ENCODE results near the gene IRGC.
A peak's percentile ranks its signal among the peaks of the same experiment; 100 is the strongest.
"Not testable (repeated sequence)": the region's sequence is repeated elsewhere in the genome, so short reads cannot be mapped to it uniquely, and the experiment has no call there.

IRGC gene, protein sequence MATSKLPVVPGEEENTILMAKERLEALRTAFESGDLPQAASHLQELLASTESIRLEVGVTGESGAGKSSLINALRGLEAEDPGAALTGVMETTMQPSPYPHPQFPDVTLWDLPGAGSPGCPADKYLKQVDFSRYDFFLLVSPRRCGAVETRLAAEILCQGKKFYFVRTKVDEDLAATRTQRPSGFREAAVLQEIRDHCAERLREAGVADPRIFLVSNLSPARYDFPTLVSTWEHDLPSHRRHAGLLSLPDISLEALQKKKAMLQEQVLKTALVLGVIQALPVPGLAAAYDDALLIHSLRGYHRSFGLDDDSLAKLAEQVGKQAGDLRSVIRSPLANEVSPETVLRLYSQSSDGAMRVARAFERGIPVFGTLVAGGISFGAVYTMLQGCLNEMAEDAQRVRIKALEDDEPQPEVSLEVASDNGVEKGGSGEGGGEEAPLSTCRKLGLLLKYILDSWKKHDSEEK

DNA sequence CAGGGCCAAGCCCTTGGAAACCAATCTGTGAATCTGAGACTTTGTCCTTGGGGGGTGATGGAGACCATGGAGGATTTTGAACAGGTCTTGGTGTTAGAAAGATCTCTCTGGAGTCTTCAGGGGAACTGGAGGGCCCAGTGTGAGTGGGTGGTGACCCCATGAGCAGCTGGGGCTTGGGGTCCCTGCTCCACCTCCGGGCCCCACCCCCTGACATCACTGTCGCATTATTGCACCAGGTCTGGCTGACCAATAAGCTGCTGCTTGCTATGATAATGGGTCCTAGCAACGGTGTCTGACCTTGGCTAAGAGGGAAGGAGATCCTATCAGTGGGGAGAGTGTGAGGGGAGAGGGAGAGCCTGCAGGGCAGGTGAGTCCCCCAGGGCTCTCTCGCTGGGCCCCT is at the start of gene IRGC:
Gene IRGC (plus strand): TSS at position 301 of the 400 bp plus-strand sequence. CDS start 2,483 bp downstream, outside the sequence.
- DNase-seq (ENCODE audit: low spot score): no peak

DNA sequence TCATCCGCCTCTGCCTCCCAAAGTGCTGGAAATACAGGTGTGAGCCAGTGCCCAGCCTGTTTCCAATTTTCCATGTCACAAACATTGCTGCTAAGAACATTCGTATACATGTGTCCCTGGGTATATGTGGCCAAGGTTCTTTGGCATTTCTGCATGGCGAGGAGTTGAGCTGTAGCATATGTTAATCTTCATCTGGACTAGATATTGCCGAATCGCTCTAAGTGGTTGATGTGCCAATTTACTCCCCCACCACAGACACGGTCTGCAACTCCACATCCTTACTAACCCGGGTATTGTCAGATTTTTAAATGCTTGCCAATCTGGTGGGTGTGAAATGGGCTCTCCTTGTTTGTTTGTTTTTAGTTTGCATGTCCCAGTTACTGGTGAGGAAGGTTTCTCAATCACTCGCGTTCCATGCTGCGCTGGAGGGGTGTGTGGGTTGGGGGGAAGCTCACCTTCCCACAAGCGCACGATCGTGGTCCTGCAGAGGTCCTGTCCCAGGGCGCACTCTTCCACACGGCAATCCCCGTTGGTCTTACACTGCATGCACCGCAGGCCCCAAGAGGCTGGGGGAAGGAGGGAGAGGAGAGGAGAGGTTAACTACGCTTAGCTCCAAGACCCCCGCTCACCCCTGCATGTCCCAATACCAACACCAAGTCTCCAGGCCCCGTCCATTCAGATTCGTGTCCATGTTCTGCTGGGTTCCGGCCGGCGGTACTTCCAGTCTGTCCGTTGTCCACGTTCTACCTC is 48.6 kb upstream of the IRGC start:
- no peak for DNase-seq (ENCODE audit: low spot score)

DNA sequence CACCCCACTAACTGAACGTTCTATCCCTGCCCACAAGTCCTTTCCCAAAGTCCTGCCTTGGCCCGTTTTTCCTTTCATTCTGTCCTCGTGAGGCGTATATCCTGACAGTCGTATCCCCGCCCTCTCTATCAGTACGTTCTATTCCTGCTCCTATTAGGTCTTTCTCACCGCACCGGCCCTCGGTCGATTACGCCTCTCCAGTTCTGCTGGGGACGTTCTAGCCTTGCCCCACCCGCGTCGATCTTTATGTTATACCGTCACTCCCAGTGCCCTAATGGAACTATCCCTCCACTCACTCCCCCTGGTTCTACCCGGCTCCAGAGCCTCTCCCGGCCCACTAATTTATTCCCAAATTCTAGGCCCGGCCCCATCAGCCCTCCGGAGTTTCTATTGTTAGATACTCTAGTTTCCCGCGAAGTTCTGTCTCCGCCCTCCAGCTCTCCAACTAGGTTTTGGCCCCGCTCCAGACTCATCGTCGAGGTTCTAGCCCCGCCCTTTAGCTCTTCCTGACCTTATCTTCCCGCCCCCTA is 47.9 kb upstream of the IRGC start:
- DNase-seq (ENCODE audit: low spot score): no peak

DNA sequence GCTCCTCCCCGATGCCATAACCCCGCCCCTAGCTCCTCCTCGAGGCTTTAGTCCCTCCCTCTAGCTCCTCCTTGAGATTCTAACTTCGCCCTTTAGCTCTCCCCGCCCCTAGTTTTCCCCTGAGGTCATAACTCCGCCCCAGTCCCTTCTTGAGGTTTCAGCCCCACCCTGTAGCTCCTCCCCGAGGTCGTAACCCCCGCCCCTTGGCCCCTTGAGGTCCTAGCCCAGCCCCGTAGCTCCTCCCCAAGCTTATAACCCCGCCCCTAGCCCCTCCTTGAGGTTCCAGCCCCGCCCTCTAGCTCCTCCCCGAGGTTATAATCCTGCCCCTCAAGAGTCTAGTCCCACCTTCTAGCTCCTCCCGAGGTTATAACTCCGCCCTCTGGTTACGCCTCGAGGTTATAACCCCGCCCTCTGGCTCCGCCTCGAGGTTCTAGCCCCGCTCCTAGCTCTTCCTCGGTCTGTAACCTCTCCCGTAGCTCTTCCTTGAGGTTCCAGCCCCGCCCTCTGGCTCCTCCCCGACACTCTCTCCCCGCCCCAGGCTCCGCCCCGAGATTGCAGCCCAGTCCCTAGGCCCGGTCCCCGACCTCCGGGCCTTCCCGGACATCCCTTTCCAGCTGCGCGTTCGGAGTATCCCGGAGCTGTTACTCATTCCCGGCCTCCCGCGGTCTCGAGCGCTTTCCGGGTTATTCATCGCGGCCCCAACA is 47.3 kb upstream of the IRGC start:
- peak; percentile 97 for DNase-seq (ENCODE audit: low spot score)

DNA sequence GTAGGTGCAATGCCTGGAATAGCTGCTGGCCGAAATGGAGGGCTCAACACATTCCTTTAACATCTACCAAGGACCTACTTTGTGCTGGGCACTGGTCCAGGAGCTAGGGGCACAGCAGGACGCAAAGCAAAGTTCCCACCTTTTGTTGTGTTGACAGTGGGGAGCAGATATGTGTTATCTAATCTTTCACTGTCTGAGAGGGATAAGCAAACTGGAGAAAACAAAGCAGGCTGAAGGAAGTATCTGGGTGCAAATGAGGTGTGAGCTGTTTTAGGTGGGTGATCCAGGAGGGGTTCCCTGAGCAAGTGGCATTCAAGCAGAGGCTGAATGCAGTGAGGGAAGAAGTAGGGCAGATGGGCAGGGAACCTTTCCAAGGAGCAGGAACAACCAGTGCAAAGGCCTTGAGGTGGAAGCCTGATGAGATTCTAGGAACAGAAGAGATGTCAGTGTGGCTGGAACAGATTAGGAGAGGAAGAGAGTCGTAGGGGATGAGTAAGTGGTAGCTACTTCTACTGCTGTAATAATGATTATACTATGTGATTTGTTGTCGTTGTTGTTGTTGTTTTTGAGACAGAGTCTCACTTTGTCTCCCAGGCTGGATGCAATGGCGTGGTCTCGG is 43.7 kb upstream of the IRGC start:
- no peak for DNase-seq (ENCODE audit: low spot score)

DNA sequence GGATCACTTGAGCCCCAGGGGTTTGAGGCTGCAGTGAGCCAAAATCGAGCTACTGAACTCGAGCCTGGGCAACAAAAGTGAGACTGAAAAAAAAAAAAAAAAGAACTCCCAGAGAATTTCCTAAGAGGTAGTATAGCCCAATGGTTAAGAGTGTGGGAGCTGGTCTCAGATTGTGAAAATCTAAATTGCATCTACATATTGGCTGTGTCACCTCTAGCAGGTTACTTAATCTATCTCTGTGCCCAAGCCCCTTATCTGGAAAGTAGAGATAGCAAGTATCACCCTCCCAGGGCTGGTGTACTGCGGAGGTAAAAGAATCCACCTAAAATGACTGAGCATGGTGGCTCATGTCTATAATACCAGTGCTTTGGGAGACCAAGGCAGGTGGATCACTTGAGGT is 42.2 kb upstream of the IRGC start:
- no peak for DNase-seq (ENCODE audit: low spot score)

DNA sequence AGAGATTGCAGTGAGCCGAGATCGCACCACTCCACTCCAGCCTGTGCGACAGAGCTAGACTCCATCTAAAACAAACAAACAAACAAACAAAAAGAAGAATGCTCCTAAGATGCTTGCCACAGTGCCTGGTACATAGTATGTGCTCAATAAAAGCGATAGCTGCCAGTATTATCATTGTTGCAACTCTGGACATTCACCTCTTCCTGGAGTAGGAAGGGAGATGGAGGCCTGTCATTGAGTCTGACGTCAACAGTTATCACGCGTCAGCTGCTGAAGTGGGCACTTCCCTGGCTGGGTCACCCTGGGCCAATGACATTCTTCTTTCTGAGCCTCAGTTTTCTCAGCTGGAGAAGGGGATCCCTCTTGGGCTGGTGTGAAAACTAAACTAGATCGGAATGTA is 41.7 kb upstream of the IRGC start:
- DNase-seq (ENCODE audit: low spot score): no peak

DNA sequence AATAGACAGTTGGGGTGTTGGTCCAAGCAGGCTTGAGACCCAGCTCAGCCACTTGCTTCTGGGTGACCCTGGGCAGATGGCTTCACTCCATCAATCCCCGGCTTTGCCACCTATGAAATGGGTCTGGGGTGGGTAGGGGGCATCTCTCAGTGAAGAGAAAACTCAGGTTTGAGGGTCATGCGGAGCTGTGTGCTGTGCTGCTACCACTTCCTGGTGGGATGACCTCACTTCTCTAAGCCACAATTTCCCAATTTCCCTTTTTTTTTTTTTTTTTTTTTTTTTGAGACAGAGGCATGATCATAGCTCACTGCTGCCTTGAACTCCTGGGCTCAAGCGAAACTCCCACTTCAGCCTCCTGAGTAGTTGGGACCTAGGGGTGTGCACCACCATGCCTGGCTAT is 41.3 kb upstream of the IRGC start:
- no peak for DNase-seq (ENCODE audit: low spot score)

DNA sequence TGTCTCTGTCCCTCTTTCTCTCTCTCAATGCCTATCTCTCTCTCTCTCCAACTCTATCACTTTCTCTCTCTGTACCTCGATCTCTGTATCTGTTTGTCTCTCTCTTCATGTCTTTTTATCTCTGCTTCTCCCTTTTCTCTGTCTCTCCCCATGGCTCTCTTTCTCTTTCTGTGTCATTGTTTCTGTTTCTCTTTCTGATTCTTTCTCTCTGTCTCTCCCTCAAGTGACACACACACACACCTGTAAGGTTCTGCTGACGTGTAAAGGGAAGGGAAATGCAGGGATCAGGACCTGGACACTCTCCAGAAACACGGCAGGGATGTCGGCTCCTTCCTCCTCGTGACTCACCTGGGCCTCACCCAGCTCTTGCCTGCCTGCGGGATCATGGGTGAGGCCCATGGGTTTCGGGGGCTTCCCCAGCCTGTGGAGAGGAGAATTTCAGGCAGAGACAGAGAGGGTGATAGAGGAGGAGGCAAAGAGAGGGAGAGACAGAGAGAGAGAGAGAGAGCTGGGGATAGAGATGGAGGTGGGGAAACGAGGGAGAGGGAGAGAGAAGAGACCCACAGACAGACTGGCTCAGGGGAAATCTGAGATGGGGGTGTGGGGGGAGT is 40.5 kb upstream of the IRGC start:
- DNase-seq (ENCODE audit: low spot score): no peak

DNA sequence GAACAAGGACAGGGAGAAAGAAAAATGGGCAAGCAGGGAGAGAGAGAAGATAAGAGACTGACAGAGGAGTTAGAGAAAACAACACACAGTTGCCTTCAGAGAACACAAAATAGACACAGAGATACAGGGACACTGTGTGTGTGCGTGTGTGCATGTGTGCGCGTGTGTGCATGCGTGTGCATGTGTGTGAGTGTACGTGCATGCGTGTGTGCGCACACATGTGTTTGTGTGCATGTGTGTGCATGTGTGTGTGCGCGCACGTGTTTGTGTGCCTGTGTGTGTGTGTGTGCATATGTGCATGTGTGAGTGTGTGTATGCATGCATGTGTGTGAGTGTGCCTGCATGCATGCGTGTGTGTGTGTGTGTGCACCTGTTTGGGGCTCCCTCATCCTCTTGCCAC is 40.0 kb upstream of the IRGC start:
- DNase-seq (ENCODE audit: low spot score): no peak

DNA sequence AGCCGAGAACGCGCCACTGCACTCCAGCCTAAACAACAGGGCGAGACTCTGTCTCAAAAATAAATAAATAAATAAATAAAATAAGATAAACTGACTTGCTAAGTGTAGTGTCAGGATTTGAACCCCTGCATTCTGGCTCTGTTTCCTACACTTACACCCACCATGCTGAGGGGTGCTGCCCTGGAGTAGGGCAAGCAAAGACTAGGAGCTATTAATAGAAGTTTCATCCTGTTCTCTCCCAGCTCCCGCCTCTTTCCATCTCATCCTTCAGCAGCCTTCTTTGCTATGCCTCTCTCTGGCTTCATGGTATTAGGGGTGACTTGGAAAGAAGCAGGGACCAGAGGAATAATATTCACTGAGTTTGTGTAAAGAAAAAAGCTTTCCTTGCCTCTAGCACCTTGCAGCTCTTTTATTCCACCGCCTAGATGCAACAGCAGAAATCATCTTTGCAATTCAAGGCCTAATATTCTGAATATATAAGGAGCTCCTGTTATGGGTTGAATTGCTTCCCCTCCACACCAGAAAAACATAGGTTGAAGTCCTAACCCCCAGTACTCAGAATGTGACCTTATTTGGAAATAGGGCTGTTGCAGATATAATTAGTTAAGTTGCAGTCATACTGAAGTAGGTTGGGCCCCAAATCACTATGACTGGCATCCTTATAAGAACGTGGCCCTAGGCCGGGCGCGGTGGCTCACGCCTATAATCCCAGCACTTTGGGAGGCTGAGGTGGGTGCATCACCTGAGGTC is 37.2 kb upstream of the IRGC start:
- DNase-seq (ENCODE audit: low spot score): no peak

DNA sequence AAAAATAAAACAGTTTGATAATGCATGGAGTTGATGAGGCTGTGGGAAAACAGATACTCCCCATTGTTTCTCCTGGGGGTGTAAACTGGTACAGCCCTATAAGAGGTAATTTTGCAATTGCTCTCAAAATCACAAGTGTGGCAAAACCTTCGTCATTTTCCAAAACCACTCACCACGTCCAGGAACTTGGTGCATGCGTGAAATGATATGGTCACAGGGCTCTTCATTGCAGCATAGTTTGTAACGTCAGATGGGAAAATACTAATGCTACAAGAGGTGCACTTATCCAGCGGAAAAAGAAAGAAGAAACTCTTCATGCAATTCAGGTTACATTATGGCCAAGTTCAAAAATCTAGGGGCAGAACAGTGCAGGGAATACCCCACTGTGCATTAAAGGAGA is 34.1 kb upstream of the IRGC start:
- no peak for DNase-seq (ENCODE audit: low spot score)

DNA sequence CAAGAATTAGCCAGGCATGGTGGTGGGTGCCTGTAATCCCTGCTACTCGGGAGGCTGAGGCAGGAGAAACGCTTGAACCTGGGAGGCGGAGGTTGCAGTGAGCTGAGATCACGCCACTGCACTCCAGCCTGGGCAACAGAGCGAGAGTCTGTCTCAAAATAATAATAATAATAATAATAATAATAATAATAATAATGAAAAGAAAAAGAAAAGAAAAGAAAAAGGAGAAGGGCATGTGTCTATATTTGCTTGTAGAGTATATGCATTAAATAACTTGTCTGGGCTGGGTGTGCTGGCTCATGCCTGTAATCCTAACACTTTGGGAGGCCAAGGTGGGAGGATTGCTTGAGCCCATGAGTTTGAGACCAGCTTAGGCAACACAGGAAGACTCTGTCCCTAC is 33.6 kb upstream of the IRGC start:
- DNase-seq (ENCODE audit: low spot score): not testable (repeated sequence)

DNA sequence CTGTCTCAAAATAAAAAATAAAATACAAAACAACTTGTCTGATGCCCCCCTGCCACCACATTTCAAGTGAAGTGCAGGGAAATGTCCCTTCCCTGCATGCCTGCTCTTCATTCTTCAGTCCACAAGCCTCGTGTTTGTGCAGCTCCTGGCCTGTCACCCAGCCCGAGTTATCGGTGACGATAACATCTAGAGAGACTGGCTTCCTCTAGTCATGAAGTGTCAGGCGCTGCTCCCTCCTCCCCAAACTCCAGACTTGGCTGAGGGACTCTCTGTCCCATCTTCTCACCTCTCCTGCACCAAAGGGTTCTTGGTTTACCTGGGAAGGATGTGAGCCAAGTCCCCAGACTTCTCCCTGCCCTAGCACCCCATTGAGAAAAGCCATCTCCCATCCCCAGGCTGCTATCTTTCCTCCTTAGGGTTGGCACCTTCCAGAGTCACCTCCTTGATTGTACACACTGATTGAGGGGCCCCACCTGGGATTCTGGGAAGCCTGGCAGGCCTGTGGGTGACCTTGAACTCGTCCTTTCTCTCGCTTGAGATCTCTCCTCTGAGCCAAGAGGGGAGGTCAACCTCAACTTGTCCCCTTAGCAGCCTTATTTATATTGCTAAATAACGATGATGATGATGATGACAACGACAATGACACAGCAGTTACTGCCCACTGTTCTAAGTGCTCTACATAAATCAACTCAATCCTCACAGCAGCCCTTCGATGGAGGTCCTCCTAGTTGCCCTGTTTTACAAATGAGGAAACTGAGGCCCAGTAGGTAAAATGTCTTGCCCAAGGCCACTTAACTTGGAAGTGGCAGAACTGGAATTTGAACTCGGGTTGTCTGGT is 32.8 kb upstream of the IRGC start:
- DNase-seq (ENCODE audit: low spot score): no peak

DNA sequence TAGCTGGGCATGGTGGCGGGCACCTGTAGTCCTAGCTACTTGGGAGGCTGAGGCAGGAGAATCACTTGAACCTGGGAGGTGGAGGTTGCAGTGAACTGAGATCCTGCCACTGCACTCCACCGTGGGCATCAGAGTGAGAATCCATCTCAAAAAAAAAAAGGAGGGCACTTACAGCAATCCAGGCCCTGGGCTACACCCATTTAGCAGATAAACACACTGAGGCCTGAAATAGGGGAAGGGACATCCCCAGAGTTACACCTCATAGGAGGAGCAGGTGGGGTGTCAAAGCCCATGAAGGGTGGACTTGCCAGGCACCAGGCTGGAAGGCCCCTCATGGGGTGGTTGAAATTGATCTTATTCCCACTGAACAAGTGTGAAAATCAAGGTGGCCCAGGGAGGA is 32.0 kb upstream of the IRGC start:
- DNase-seq (ENCODE audit: low spot score): no peak

DNA sequence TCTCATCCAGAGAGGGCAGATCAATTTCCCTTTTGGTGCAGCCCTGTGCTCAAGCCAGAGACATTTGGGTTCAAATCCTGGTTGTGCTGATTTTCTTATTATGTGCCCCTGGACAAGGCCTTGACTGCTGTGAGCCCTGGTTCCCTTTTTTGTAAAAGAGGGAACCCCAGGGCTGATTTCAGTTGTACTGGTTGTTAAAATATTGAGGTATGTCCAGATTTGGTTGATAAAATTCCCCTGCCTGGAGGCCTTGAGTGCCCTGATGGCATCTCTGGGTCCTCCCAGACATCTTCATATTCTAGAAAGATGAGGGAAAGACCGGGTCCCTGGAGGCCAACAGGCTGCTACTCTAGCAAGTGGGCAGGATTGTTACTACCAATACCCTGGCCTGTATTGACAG is 31.6 kb upstream of the IRGC start:
- DNase-seq (ENCODE audit: low spot score): no peak

DNA sequence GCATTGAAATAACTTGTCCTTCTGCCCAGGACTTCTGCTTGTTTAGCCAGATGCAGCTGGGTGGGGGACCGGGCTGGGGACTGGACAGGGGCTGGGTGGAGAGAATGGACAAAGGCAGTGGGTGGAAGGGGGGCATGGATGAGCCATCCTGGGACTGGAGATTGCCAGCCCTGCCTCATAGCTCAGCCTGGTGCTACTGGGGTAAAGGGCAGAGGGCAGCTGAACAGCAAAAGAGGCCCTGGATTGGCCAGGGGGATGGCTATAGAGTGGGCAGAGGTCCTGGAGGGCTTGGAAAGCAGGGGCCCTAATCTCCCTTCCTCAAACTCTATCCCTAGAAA is 28.2 kb upstream of the IRGC start:
- DNase-seq (ENCODE audit: low spot score): no peak

DNA sequence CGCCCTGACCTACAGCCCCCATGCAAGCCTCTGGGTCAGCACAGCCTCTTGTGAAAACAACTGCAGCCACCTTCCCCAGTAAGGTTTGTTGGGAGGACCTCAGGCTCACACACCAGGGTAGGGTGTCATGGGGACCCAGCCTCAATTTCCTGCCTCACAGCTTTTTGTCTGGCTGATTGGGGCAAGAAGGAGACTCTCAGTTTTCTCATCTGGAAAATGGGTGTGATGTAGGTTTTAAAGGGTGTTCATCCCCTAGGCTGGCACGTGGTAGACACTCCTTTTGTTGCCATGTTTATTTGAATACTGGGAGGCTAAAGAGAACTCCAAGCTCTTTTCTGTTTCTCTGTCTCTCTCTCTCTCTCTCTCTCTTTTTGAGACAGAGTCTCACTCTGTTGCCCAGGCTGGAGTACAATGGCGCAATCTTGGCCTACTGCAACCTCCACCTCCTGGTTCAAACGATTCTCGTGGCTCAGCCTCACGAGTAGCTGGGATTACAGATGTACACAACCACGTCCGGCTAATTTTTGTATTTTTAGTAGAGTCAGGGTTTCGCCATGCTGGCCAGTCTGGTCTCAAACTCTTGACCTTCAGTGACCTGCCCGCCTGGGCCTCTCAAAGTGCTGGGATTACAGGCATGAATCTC is 27.7 kb upstream of the IRGC start:
- no peak for DNase-seq (ENCODE audit: low spot score)

DNA sequence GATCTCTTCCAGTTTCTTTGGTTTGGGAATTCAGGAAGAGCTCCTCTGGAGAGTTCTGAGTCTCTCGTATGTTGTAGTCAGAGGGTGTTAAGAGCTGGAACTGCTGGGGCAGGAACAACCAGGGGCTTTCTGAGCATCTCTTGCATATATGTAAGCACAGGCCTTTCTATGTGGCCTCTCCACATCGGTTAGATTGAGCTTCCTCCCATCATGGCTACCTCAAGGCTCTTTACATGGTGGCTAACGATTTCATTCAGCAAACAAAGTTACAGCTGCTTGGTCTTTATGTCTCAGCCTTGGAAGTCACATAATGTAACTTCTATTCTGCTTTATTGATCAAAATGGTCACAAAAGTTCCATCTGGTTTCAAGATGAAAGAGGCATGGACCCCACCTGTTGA is 25.4 kb upstream of the IRGC start:
- DNase-seq (ENCODE audit: low spot score): no peak

DNA sequence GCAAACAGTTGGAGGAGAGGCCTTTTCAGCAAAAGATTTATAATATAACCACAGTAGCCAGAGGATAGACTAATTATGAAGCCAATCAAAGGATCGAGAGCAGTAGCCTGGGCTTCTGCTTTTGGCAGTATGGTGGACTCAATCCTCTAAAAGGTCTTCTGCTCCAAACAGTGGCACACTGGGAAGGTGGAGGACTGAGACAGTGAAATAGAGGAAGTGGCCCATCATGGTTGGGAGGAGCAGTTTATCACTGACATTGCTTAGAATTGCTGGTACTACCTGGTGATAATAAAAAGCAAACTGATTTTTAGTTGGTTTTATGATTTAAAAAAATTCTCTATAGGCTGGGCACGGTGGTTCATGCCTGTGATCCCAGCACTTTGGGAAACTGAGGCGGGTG is 25.0 kb upstream of the IRGC start:
- DNase-seq (ENCODE audit: low spot score): no peak
